ENCODE results near the gene PDIA3. TPM values are rescaled to one million over a fixed set of nuclear protein-coding genes. Genes with fewer than 3 reads are reported as not detected.

Gene PDIA3
- total RNA-seq, 1 experiment from 2014 or later: 165 TPM

- DNase-seq (ENCODE audit: low read depth): no peak
These were observed 75.3 kb downstream of the PDIA3 start for GRCh38 chr15:43821505-43821904.

Other genes with a start within 250 kb of the PDIA3 start
- gene MAP1A, start 228.8 kb upstream of the PDIA3 start, total RNA-seq (2014; rRNA removed): 52.7 and 61.2 TPM in 2 replicates
- gene PPIP5K1, start 156.2 kb upstream of the PDIA3 start, total RNA-seq (2014; rRNA removed): 6.5 and 10.2 TPM in 2 replicates
- not detected in 2 replicates for gene CKMT1B, start 152.4 kb upstream of the PDIA3 start, total RNA-seq (2014; rRNA removed)
- not detected in 2 replicates for gene STRC, start 127.6 kb upstream of the PDIA3 start, total RNA-seq (2014; rRNA removed)
- 0.29 and 0.58 TPM in 2 replicates for gene CATSPER2, start 97.6 kb upstream of the PDIA3 start, total RNA-seq (2014; rRNA removed)
- not detected in 2 replicates for gene CKMT1A, start 52.6 kb upstream of the PDIA3 start, total RNA-seq (2014; rRNA removed)
- gene ELL3, start 30.5 kb downstream of the PDIA3 start, total RNA-seq (2014; rRNA removed): 1.3 and 2.5 TPM in 2 replicates
- 1,349 and 2,104 TPM in 2 replicates for gene SERF2, start 45.9 kb downstream of the PDIA3 start, total RNA-seq (2014; rRNA removed)
- 0.11 TPM in 1 of 2 replicates, not detected in the other for gene SERINC4, start 53.8 kb downstream of the PDIA3 start, total RNA-seq (2014; rRNA removed)
- gene HYPK, start 54.2 kb downstream of the PDIA3 start, total RNA-seq (2014; rRNA removed): 8.8 and 10.3 TPM in 2 replicates
- 31.0 and 36.4 TPM in 2 replicates for gene MFAP1, start 78.3 kb downstream of the PDIA3 start, total RNA-seq (2014; rRNA removed)
- 39.1 and 43.2 TPM in 2 replicates for gene WDR76, start 80.6 kb downstream of the PDIA3 start, total RNA-seq (2014; rRNA removed)